HepG2 (cell line): ENCODE results near the gene AUP1. TPM values are rescaled to one million over a fixed set of nuclear protein-coding genes. Genes with fewer than 3 reads are reported as not detected.

Experiments
- BCL6 ChIP-seq: IDR thresholded peaks from 2 replicates; pipeline ENCODE4 v1.6.1; 2016; ENCODE audit warnings: missing genetic modification reagents, missing compliant biosample characterization
- ELK4 ChIP-seq: sonication (generic); formaldehyde crosslinking; IDR thresholded peaks from 2 replicates; pipeline ENCODE4 v1.9.0; 2021; ENCODE audit warnings: missing genetic modification reagents, borderline replicate concordance
- FOSL1 ChIP-seq: sonication (generic); formaldehyde crosslinking; IDR thresholded peaks from 2 replicates; pipeline ENCODE4 v1.9.0; 2021; ENCODE audit warnings: missing genetic modification reagents, borderline replicate concordance
- FOXO4 ChIP-seq: sonication (generic); formaldehyde crosslinking; conservative IDR thresholded peaks from 2 replicates; pipeline ENCODE4 v1.8.1; 2023; ENCODE audit warnings: missing genetic modification reagents
- GMEB2 ChIP-seq: IDR thresholded peaks from 2 replicates; pipeline ENCODE4 v1.6.1; 2016; ENCODE audit warnings: missing biosample characterization, missing genetic modification reagents, low read depth
- GPN1 ChIP-seq: sonication (generic); formaldehyde crosslinking; IDR thresholded peaks from 2 replicates; pipeline ENCODE4 v1.5.1; 2020; ENCODE audit warnings: missing genetic modification reagents, borderline replicate concordance
- HOXA3 ChIP-seq: sonication (generic); formaldehyde crosslinking; IDR thresholded peaks from 2 replicates; pipeline ENCODE4 v1.5.0; 2020; ENCODE audit warnings: missing genetic modification reagents
- KDM5B ChIP-seq: sonication (generic); formaldehyde crosslinking; IDR thresholded peaks from 2 replicates; pipeline ENCODE4 v1.4.0; 2020; ENCODE audit warnings: missing genetic modification reagents, mild to moderate bottlenecking, borderline replicate concordance
- LRRFIP1 ChIP-seq: sonication (generic); formaldehyde crosslinking; conservative IDR thresholded peaks from 2 replicates; pipeline ENCODE4 v1.4.0; 2020; ENCODE audit warnings: missing genetic modification reagents
- MLLT10 ChIP-seq: sonication (generic); formaldehyde crosslinking; IDR thresholded peaks from 2 replicates; pipeline ENCODE4 v1.4.0; 2020; ENCODE audit warnings: missing genetic modification reagents
- MTA1 ChIP-seq: sonication (generic); formaldehyde crosslinking; IDR thresholded peaks from 2 replicates; pipeline ENCODE4 v1.4.0; 2020; ENCODE audit warnings: missing genetic modification reagents, mild to moderate bottlenecking, borderline replicate concordance
- ONECUT2 ChIP-seq: sonication (generic); formaldehyde crosslinking; IDR thresholded peaks from 2 replicates; pipeline ENCODE4 v1.4.0; 2020; ENCODE audit warnings: missing genetic modification reagents
- PAX8 ChIP-seq: sonication (generic); formaldehyde crosslinking; IDR thresholded peaks from 2 replicates; pipeline ENCODE4 v1.8.0; 2022; ENCODE audit warnings: mild to moderate bottlenecking, missing genetic modification reagents, borderline replicate concordance
- PITX1 ChIP-seq: sonication (generic); formaldehyde crosslinking; IDR thresholded peaks from 2 replicates; pipeline ENCODE4 v1.5.1; 2020; ENCODE audit warnings: mild to moderate bottlenecking, missing genetic modification reagents
- REXO4 ChIP-seq: sonication (generic); formaldehyde crosslinking; IDR thresholded peaks from 2 replicates; pipeline ENCODE4 v1.8.0; 2022; ENCODE audit warnings: missing genetic modification reagents, mild to moderate bottlenecking, borderline replicate concordance
- TCF12 ChIP-seq, 2 experiments: fragments of 450-650 bp in 1 of 2; sonication (generic) in 1 of 2; formaldehyde crosslinking in 1 of 2; IDR thresholded peaks; 2 replicates each; pipeline versions ENCODE4 v1.6.1 to v1.8.0; 2017 to 2022; ENCODE audit warnings: antibody characterized with exemption in 1 of 2, mild to moderate bottlenecking in 1 of 2, missing genetic modification reagents in 1 of 2, moderate library complexity in 1 of 2
- ZBTB38 ChIP-seq: sonication (generic); formaldehyde crosslinking; IDR thresholded peaks from 2 replicates; pipeline ENCODE4 v1.5.1; 2020; ENCODE audit warnings: mild to moderate bottlenecking, missing genetic modification reagents
- ZNF124 ChIP-seq: sonication (generic); formaldehyde crosslinking; IDR thresholded peaks from 2 replicates; pipeline ENCODE4 v1.4.0; 2020; ENCODE audit warnings: missing genetic modification reagents
- ZNF337 ChIP-seq: sonication (generic); formaldehyde crosslinking; IDR thresholded peaks from 2 replicates; pipeline ENCODE4 v1.5.1; 2020; ENCODE audit warnings: missing genetic modification reagents, low read depth, mild to moderate bottlenecking, borderline replicate concordance
- ZNF543 ChIP-seq: sonication (generic); formaldehyde crosslinking; IDR thresholded peaks from 2 replicates; pipeline ENCODE4 v1.4.0; 2020; ENCODE audit warnings: mild to moderate bottlenecking, missing genetic modification reagents
- ZNF678 ChIP-seq: sonication (generic); formaldehyde crosslinking; IDR thresholded peaks from 2 replicates; pipeline ENCODE4 v1.4.0; 2020; ENCODE audit warnings: mild to moderate bottlenecking, missing genetic modification reagents
- ZSCAN30 ChIP-seq: sonication (generic); formaldehyde crosslinking; IDR thresholded peaks from 2 replicates; pipeline ENCODE4 v1.5.0; 2020; ENCODE audit warnings: mild to moderate bottlenecking, missing genetic modification reagents
- polyA plus RNA-seq, 8 experiments: library from polyadenylated mRNA; depleted of rRNA in 3 of 8; stranded (reverse) in 7 of 8; unstranded in 1 of 8; fragments of >200 nt; fragmentation: Illumina TruSeq in 4 of 8; extraction: Trizol in 4 of 8; gene quantifications; 2 replicates each; pipeline versions ENCODE4 v1.2.1 to v1.2.3, GENCODE V29; 2011 to 2016; ENCODE audit warnings: low read depth in 4 of 8, missing spikeins in 1 of 8, mixed read lengths in 1 of 8; ENCODE audit not compliant: insufficient read depth in 1 of 8
- total RNA-seq, 5 experiments: library from RNA; depleted of rRNA; stranded (reverse); fragments of >200 nt; fragmentation: Illumina TruSeq; extraction: Trizol; gene quantifications; 2 replicates each; pipeline ENCODE4 v1.2.3, GENCODE V29; 2016; ENCODE audit warnings: low read depth in 1 of 5

AUP1 gene
- total and polyA plus RNA-seq, 2 of the 13 experiments (the other 11 are each of a cell fraction or from before 2014, with no cell fraction given) = 174 to 267 TPM

GRCh38 chr2:74554820-74555531 is 25.5 kb upstream of the AUP1 start (continued):
- TF ChIP-seq PAX8 (CRISPR knock-in tag) = no peak
- TF ChIP-seq REXO4 (CRISPR knock-in tag) = 0 out of 2 replicates have a peak, but pooled peaks have one; percentile 24
- TF ChIP-seq ZNF543 (CRISPR knock-in tag) = no peak
- TF ChIP-seq GMEB2 (CRISPR knock-in tag) = no peak
- no peak for TF ChIP-seq HOXA3
- 0 out of 2 replicates have a peak, but pooled peaks have one; percentile 23 for TF ChIP-seq PITX1 (CRISPR knock-in tag)
- peak; percentile 71 for TF ChIP-seq ZBTB38 (CRISPR knock-in tag)
- TF ChIP-seq LRRFIP1 (CRISPR knock-in tag) = no peak
- TF ChIP-seq FOSL1 (CRISPR knock-in tag) = no peak
- no peak for TF ChIP-seq MTA1 (CRISPR knock-in tag)
- TF ChIP-seq FOXO4 (CRISPR knock-in tag) = no peak
- no peak for TF ChIP-seq ZSCAN30
- TF ChIP-seq KDM5B (CRISPR knock-in tag) = no peak
- TF ChIP-seq MLLT10 (CRISPR knock-in tag) = no peak
- no peak for TF ChIP-seq GPN1 (CRISPR knock-in tag)
- TF ChIP-seq TCF12 (IDR thresholded peaks at IDR 0.05) = no peak
- no peak for TF ChIP-seq TCF12 (CRISPR knock-in tag; IDR thresholded peaks at IDR 0.05)
- TF ChIP-seq ZNF678 (CRISPR knock-in tag) = no peak
- TF ChIP-seq ZNF124 = no peak
- TF ChIP-seq ONECUT2 (CRISPR knock-in tag) = no peak
- no peak for TF ChIP-seq ZNF337 (CRISPR knock-in tag)
- TF ChIP-seq BCL6 (CRISPR knock-in tag) = no peak
- TF ChIP-seq ELK4 (CRISPR knock-in tag) = no peak
